ENCODE measurements around the gene SACM1L. TPM values are rescaled to one million over a fixed set of nuclear protein-coding genes. Genes with fewer than 3 reads are reported as not detected.

SACM1L gene
- total RNA-seq, 4 donors from 2014 or later, result 23.8 to 34.6 (median 32.1) TPM

DNA sequence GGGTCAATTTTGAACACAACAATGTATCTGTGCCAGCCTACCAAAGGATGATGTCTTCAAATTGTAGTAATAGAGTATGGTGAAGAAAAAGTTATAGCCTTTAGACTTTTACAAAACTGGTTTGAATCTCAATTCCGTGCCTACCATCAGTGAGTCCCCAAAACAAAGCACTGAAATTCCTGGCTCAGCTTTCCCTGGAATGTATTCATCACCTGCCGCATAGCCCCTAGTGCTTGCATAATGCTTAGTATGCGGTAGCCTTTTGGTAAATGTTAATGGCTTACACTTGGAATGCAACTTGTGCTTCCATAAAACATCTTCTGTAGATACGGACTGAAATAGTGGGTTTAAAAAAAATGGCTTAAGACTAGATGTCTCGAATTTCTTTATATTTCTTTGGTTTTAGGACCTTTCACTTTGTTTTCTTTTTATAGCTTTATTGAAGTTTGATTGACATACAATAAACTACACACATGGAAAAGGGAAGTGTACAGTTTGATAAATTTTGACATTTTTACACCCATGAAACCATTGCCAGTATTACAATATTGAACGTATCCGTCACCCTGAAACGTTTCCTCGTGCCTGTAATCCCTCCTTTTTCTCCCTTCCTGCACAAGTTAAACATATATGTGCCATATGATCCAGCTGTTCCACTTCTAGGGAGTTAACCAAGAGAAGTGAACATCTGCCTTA, 12.1 kb downstream of the SACM1L start:
- TF ChIP-seq CTCF (IDR thresholded peaks at IDR 0.05) (no peak), POLR2A (IDR thresholded peaks at IDR 0.05) (no peak)
- 76 to 77% methylated on average over 9 of the region's 9 CpGs for WGBS, 2 donors
- no peak overlapping the region for H3K4me3 ChIP-seq (ENCODE audit: low read depth, poor library complexity, severe bottlenecking)
- intact Hi-C loops (cut with DNase I; ENCODE audit: low total_unique reads), result no loop called here
- DNase-seq (ENCODE audit: low spot score in 2 of 2), result no peak

DNA sequence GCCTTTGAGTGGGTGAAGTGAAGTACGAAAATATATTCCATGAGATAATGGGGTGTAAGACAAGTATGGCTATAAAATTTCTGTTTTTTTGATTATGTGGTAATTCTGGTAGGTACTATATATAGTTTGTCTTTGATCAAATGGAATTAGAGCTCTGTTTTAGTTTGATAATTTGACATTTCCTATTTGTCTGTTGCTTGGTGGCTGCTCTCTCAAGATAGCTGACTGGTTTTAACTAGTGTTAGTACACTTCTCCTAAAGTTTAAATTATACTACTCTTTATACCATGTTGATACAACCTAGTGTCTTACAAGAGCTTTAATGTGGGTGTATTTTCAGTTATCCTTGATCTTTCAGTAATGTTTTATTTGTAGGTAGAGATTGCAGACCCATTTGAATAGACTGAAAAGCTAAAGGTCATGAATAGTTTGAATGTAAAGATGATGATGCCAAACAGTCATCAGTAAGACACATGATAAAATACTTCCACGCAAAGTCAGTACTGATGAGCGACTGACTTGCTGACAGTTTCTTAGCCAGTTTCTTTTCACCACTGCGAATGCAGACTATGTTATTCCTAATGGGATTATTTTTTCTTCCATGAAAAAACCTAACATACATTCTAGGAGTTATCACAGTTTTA, 15.2 kb downstream of the SACM1L start:
- TF ChIP-seq POLR2A (IDR thresholded peaks at IDR 0.05) (no peak), CTCF (IDR thresholded peaks at IDR 0.05) (no peak)
- no peak overlapping the region for H3K4me3 ChIP-seq (ENCODE audit: low read depth, poor library complexity, severe bottlenecking)
- intact Hi-C loops (cut with DNase I; ENCODE audit: low total_unique reads), result no loop called here
- WGBS, 2 donors, result 96 to 98% methylated on average over 4 of the region's 4 CpGs
- no peak for DNase-seq (ENCODE audit: low spot score in 2 of 2)

DNA sequence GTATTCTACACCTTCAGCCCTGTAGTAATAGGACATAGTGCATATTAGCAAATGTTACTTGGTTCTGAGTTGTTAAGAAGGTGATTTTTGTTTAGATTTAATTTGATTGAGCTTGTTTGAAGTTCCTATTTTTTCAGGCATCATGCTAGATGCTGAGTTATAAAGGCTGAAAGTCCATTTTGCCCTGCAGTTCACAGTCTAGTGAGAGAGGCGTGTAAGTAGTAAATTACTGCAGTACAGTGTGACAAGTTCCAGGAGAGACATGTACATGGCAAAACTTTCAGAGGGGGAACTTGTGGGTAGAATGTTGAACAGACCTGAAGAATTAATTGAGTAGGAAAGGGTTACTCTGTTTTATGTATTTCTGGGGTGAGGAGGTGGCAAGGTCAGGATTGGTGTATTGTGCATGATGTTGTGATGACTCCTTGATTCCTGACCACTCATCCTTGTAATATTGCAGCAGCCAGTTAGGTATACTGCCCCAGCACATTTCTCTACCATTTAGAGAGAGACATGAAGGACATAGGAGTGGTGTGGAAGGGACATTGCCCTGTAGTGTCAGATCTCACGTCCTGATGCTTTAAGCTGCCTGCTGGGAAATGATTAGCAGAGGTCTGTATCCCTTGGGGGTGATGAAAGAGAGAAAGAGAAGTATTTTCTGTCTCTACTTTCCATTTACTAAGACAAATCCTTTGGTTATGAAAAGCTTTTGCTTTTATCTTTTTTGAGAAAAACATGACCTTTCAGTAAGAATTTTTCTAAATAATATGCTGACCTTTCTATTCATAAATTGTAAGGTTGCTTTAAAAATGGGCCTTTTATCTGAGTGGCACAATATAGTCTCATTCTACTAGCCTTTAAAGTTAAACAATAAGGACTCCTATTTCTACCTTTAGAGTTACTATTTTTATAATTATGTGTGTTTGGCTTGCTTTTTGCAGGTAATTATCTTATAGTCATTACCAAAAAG, 16.9 kb downstream of the SACM1L start:
- DNase-seq (ENCODE audit: low spot score in 2 of 2), result no peak
- intact Hi-C loops (cut with DNase I; ENCODE audit: low total_unique reads), result no loop called here
- no peak for TF ChIP-seq CTCF (IDR thresholded peaks at IDR 0.05)
- TF ChIP-seq POLR2A (IDR thresholded peaks at IDR 0.05), result no peak
- H3K4me3 ChIP-seq (ENCODE audit: low read depth, poor library complexity, severe bottlenecking), result no peak overlapping the region
- WGBS, 2 donors, result 88 to 93% methylated on average over 2 of the region's 2 CpGs

GRCh38 chr3:45711931-45712330, 22.7 kb downstream of the SACM1L start:
- TF ChIP-seq POLR2A (IDR thresholded peaks at IDR 0.05), result no peak
- no peak for TF ChIP-seq CTCF (IDR thresholded peaks at IDR 0.05)
- no peak for DNase-seq (ENCODE audit: low spot score in 2 of 2)
- H3K4me3 ChIP-seq (ENCODE audit: low read depth, poor library complexity, severe bottlenecking), result no peak overlapping the region
- 94 to 95% methylated on average over 4 of the region's 4 CpGs for WGBS, 2 donors
- intact Hi-C loops (cut with DNase I; ENCODE audit: low total_unique reads), result no loop called here

DNA sequence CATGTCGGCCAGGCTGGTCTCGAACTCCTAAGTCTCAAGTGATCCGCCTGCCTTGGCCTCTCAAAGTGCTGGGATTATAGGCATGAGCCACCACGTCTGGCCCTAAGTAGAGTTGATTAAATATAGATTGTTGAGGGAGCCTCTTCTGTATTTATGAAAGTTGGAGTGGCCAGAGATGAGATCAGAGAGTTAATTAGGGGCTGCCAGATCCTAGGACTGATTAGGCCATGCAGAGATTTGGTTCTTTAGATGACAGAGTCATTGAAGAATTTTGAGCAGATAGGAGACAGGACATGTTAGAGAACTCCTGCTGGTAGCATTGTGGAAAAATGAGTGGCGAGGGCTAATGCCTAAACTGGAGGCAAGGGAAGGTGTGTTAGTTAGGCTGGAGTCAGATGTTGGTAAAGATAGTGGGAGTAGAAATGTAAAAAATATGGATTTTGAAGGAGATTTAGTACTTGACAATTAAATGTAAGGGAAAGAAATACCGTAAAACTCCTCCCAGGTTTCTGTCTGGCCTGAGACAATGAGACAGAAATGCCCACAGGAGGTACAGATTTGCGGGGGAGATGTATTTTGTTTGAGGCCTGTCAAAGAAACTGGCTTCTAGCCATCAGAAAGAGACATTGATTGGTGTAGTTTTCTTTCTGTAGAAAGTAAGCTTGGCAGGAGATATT, 23.4 kb downstream of the SACM1L start:
- intact Hi-C loops (cut with DNase I; ENCODE audit: low total_unique reads), result no loop called here
- TF ChIP-seq CTCF (IDR thresholded peaks at IDR 0.05) (no peak), POLR2A (IDR thresholded peaks at IDR 0.05) (no peak)
- DNase-seq (ENCODE audit: low spot score in 2 of 2), result no peak
- H3K4me3 ChIP-seq (ENCODE audit: low read depth, poor library complexity, severe bottlenecking), result no peak overlapping the region
- 91 to 94% methylated on average over 7 of the region's 7 CpGs for WGBS, 2 donors
